Mammary epithelial cell (primary cell): ENCODE measurements around the gene ARSG.

Source experiments
- CTCF ChIP-seq, 2 donors: IDR thresholded peaks in 1 of 2; conservative IDR thresholded peaks in 1 of 2; 2 replicates each; pipeline ENCODE4 v1.5.1; 2011 to 2012; ENCODE audit warnings: inconsistent platforms in 2 of 2, low read length in 2 of 2, mild to moderate bottlenecking in 2 of 2, control low read depth in 1 of 2, low read depth in 1 of 2; ENCODE audit not compliant: insufficient read depth in 1 of 2; ENCODE audit errors: extremely low read depth in 1 of 2
- EZH2 ChIP-seq: IDR thresholded peaks from 2 replicates; pipeline ENCODE4 v1.6.1; 2012; ENCODE audit warnings: low read length, inconsistent platforms, borderline replicate concordance

- TF ChIP-seq CTCF (conservative IDR thresholded peaks at IDR 0.05 in 1 of 2, IDR thresholded peaks at IDR 0.05 in 1 of 2; ENCODE audit: extremely low read depth in 1 of 2, insufficient read depth in 1 of 2, low read depth in 1 of 2, low read length in 2 of 2) (no peak), EZH2 (no peak)
These were observed 136.3 kb downstream of the ARSG start for GRCh38 chr17:68427575-68427974.
